HEK293 (cell line): ENCODE data around the gene GSG1L2.

Experiments used
- CTCF ChIA-PET: fragments of 350-600 bp; formaldehyde crosslinking; extraction: SDS; loops from one replicate; lab custom pipeline; 2021; ENCODE audit warnings: antibody characterized with exemption; lab: Yijun Ruan, JAX
- POLR2A ChIA-PET: fragments of 300-600 bp; formaldehyde crosslinking; extraction: SDS; loops from one replicate; lab custom pipeline; 2020; ENCODE audit warnings: antibody characterized with exemption, inconsistent platforms; lab: Yijun Ruan, JAX
- H3K27ac ChIP-seq: fragments of 200-500 bp; sonication (Bioruptor generic); 2 replicates; pipeline ENCODE4 v1.5.1; 2014; ENCODE audit warnings: low read depth, low read length, control low read depth, inconsistent platforms; ENCODE audit errors: extremely low read depth
- H3K36me3 ChIP-seq, 2 experiments: fragments of 200-500 bp in 1 of 2; sonication (Bioruptor generic) in 1 of 2; 1 replicate in 1 of 2; 2 replicates in 1 of 2; pipeline ENCODE4 v1.5.1; 2014 to 2017; ENCODE audit warnings: inconsistent platforms in 2 of 2, low read length in 2 of 2; ENCODE audit not compliant: control insufficient read depth in 2 of 2, insufficient read depth in 1 of 2
- H3K4me1 ChIP-seq: fragments of 200-500 bp; sonication (Bioruptor generic); 2 replicates; pipeline ENCODE4 v1.5.1; 2014; ENCODE audit warnings: mild to moderate bottlenecking, low read length, inconsistent platforms; ENCODE audit not compliant: control insufficient read depth, insufficient read depth
- H3K4me3 ChIP-seq: 2 replicates; pipeline ENCODE4 v1.5.1; 2011; ENCODE audit warnings: low read depth, mild to moderate bottlenecking, control low read depth, low read length, moderate library complexity
- H3K9me3 ChIP-seq: fragments of 200-500 bp; sonication (Bioruptor generic); 2 replicates; pipeline ENCODE4 v1.5.1; 2014; ENCODE audit warnings: low read depth, low read length, inconsistent platforms; ENCODE audit not compliant: control insufficient read depth, insufficient read depth
- ZBTB21 ChIP-seq: fragments of 450-650 bp; formaldehyde crosslinking; IDR thresholded peaks from 2 replicates; pipeline ENCODE4 v1.5.1; 2017; ENCODE audit warnings: missing biosample characterization, missing genetic modification characterization
- ZBTB7A ChIP-seq: fragments of 450-650 bp; formaldehyde crosslinking; IDR thresholded peaks from 2 replicates; pipeline ENCODE4 v1.5.1; 2016; ENCODE audit warnings: low read depth, missing biosample characterization, missing genetic modification characterization
- ZNF19 ChIP-seq: fragments of 450-650 bp; formaldehyde crosslinking; IDR thresholded peaks from 2 replicates; pipeline ENCODE4; 2016; ENCODE audit warnings: missing biosample characterization, missing genetic modification characterization, low read depth
- ZNF354C ChIP-seq: fragments of 450-650 bp; formaldehyde crosslinking; IDR thresholded peaks from 2 replicates; pipeline ENCODE4 v1.5.1; 2016; ENCODE audit warnings: missing biosample characterization, missing genetic modification characterization, low read depth, borderline replicate concordance
- ZNF510 ChIP-seq: fragments of 450-650 bp; formaldehyde crosslinking; IDR thresholded peaks from 2 replicates; pipeline ENCODE4 v1.5.1; 2018; ENCODE audit warnings: mild to moderate bottlenecking, missing genetic modification characterization, missing biosample characterization; ENCODE audit not compliant: insufficient replicate concordance
- ZNF549 ChIP-seq: fragments of 450-650 bp; IDR thresholded peaks from 2 replicates; pipeline ENCODE4 v1.5.1; 2018; ENCODE audit warnings: missing biosample characterization, missing genetic modification characterization, mild to moderate bottlenecking, inconsistent platforms, moderate library complexity
- ZNF791 ChIP-seq: fragments of 450-650 bp; formaldehyde crosslinking; IDR thresholded peaks from 2 replicates; pipeline ENCODE4 v1.5.1; 2016; ENCODE audit warnings: missing biosample characterization, missing genetic modification characterization
- TF ChIP-seq, protein P1 (sequence below): fragments of 450-650 bp; formaldehyde crosslinking; IDR thresholded peaks from 2 replicates; pipeline ENCODE4 v1.5.1; 2016; ENCODE audit warnings: missing biosample characterization, missing genetic modification characterization, borderline replicate concordance
- TF ChIP-seq, protein P2 (sequence below): fragments of 450-650 bp; formaldehyde crosslinking; IDR thresholded peaks from 2 replicates; pipeline ENCODE4 v1.5.1; 2016; ENCODE audit warnings: missing biosample characterization, missing genetic modification characterization
- TF ChIP-seq, protein P3 (sequence below): fragments of 450-650 bp; formaldehyde crosslinking; IDR thresholded peaks from 2 replicates; pipeline ENCODE4 v1.5.1; 2016; ENCODE audit warnings: missing biosample characterization, missing genetic modification characterization
- TF ChIP-seq, protein P4 (sequence below): sonication (generic); formaldehyde crosslinking; IDR thresholded peaks from 2 replicates; pipeline ENCODE4 v1.8.1; 2022; ENCODE audit warnings: mild to moderate bottlenecking, moderate library complexity, missing genetic modification reagents
- TF ChIP-seq, protein P5 (sequence below): fragments of 450-650 bp; formaldehyde crosslinking; IDR thresholded peaks from 2 replicates; pipeline ENCODE4 v1.5.1; 2016; ENCODE audit warnings: missing biosample characterization, missing genetic modification characterization
- TF ChIP-seq, protein P6 (sequence below): fragments of 450-650 bp; formaldehyde crosslinking; IDR thresholded peaks from 2 replicates; pipeline ENCODE4 v1.5.1; 2016; ENCODE audit warnings: missing biosample characterization, missing genetic modification characterization

Gene GSG1L2

DNA sequence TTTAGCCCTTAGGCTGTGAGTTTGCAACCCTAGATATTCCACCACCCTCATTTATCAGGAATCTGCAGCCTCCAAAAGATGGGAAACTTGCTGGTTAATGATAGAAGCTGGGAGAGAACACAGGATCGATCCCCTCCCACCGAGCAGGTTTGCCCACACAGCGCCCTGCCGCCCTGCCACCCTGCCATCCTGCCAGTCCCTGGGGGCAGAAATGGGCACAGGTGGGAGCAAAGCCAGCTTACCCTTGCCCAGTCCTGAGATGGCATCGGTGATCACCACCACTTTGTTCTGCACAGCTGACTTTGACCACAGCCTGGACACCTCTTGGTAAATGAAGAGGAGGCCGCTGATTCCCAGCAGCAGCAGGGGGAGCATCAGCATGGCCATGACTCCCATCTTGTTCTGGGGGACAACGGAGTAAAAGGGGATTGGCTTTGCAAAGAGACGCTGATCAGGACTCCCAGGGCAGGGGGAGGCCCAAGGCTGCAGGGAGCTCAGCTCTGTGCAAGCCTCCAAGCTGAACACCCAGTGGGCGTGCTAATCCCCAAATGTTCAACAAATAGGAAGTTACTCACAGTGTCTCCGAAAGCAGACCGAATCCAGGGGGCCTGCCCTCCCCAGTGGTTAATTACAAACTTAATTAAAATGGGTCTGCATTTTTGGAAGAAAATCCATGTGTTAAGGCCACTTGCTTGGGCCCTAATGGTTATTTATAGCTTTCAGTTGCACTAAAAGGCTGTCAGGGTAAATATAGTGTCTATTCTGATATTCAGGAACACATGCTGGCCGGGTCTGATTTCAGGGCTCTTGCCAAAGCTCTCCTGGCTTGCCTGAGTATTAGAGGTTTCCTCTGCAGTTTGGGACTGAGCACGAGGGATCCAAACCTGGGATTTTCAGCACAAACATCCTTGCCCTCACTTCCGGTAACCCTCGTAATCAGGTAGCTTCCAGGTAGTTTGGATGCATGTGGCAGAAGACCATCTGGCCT, 30.7 kb downstream of the GSG1L2 start, which contains the start of gene DHRS7C (continued):
- TF ChIP-seq, protein P1, sequence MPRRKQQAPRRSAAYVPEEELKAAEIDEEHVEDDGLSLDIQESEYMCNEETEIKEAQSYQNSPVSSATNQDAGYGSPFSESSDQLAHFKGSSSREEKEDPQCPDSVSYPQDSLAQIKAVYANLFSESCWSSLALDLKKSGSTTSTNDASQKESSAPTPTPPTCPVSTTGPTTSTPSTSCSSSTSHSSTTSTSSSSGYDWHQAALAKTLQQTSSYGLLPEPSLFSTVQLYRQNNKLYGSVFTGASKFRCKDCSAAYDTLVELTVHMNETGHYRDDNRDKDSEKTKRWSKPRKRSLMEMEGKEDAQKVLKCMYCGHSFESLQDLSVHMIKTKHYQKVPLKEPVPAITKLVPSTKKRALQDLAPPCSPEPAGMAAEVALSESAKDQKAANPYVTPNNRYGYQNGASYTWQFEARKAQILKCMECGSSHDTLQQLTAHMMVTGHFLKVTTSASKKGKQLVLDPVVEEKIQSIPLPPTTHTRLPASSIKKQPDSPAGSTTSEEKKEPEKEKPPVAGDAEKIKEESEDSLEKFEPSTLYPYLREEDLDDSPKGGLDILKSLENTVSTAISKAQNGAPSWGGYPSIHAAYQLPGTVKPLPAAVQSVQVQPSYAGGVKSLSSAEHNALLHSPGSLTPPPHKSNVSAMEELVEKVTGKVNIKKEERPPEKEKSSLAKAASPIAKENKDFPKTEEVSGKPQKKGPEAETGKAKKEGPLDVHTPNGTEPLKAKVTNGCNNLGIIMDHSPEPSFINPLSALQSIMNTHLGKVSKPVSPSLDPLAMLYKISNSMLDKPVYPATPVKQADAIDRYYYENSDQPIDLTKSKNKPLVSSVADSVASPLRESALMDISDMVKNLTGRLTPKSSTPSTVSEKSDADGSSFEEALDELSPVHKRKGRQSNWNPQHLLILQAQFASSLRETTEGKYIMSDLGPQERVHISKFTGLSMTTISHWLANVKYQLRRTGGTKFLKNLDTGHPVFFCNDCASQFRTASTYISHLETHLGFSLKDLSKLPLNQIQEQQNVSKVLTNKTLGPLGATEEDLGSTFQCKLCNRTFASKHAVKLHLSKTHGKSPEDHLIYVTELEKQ (tag by site-specific recombination), result no peak
- TF ChIP-seq ZNF19 (tag by site-specific recombination) (no peak), ZNF549 (tag by site-specific recombination) (no peak), ZNF354C (tag by site-specific recombination) (no peak)

DNA sequence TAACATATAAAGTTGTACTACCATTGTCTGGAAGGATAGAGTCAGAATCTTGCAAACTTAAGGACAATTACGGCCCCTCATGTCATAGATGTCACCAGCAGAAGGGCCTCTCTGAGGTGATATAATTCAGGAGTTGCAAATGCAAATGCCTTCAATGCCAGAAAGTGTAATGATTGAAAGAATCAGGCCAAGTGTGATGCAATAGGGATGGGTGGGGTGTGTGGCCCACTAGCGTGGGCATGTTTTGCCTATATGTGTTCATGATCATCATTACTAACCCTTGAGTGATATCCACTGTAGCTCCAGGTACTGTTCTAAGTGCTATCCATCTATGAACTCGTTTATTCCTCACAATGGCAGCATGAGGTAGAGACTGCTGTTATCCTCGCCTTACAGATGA, 31.6 kb downstream of the GSG1L2 start:
- CTCF ChIA-PET, result interaction anchor here (1.0 to 2.0 kb wide), 2 partner anchors 12 to 22 kb away, joined by 3 to 5 read pairs; no protein-coding TSS in a partner anchor
- Histone ChIP-seq H3K27ac (no peak overlapping the region), H3K36me3 (no peaks in the 10 kb centered on the region)
- TF ChIP-seq, protein P2, sequence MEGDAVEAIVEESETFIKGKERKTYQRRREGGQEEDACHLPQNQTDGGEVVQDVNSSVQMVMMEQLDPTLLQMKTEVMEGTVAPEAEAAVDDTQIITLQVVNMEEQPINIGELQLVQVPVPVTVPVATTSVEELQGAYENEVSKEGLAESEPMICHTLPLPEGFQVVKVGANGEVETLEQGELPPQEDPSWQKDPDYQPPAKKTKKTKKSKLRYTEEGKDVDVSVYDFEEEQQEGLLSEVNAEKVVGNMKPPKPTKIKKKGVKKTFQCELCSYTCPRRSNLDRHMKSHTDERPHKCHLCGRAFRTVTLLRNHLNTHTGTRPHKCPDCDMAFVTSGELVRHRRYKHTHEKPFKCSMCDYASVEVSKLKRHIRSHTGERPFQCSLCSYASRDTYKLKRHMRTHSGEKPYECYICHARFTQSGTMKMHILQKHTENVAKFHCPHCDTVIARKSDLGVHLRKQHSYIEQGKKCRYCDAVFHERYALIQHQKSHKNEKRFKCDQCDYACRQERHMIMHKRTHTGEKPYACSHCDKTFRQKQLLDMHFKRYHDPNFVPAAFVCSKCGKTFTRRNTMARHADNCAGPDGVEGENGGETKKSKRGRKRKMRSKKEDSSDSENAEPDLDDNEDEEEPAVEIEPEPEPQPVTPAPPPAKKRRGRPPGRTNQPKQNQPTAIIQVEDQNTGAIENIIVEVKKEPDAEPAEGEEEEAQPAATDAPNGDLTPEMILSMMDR, result no peak
- TF ChIP-seq, protein P3, sequence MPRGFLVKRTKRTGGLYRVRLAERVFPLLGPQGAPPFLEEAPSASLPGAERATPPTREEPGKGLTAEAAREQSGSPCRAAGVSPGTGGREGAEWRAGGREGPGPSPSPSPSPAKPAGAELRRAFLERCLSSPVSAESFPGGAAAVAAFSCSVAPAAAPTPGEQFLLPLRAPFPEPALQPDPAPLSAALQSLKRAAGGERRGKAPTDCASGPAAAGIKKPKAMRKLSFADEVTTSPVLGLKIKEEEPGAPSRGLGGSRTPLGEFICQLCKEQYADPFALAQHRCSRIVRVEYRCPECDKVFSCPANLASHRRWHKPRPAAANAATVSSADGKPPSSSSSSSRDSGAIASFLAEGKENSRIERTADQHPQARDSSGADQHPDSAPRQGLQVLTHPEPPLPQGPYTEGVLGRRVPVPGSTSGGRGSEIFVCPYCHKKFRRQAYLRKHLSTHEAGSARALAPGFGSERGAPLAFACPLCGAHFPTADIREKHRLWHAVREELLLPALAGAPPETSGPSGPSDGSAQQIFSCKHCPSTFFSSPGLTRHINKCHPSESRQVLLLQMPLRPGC (tag by site-specific recombination), result no peak
- TF ChIP-seq, protein P4, sequence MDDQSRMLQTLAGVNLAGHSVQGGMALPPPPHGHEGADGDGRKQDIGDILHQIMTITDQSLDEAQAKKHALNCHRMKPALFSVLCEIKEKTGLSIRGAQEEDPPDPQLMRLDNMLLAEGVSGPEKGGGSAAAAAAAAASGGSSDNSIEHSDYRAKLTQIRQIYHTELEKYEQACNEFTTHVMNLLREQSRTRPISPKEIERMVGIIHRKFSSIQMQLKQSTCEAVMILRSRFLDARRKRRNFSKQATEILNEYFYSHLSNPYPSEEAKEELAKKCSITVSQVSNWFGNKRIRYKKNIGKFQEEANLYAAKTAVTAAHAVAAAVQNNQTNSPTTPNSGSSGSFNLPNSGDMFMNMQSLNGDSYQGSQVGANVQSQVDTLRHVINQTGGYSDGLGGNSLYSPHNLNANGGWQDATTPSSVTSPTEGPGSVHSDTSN (CRISPR knock-in tag), result no peak
- TF ChIP-seq, protein P5, sequence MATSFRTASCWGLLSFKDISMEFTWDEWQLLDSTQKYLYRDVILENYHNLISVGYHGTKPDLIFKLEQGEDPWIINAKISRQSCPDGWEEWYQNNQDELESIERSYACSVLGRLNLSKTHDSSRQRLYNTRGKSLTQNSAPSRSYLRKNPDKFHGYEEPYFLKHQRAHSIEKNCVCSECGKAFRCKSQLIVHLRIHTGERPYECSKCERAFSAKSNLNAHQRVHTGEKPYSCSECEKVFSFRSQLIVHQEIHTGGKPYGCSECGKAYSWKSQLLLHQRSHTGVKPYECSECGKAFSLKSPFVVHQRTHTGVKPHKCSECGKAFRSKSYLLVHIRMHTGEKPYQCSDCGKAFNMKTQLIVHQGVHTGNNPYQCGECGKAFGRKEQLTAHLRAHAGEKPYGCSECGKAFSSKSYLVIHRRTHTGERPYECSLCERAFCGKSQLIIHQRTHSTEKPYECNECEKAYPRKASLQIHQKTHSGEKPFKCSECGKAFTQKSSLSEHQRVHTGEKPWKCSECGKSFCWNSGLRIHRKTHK (tag by site-specific recombination), result no peak
- TF ChIP-seq, protein P6, sequence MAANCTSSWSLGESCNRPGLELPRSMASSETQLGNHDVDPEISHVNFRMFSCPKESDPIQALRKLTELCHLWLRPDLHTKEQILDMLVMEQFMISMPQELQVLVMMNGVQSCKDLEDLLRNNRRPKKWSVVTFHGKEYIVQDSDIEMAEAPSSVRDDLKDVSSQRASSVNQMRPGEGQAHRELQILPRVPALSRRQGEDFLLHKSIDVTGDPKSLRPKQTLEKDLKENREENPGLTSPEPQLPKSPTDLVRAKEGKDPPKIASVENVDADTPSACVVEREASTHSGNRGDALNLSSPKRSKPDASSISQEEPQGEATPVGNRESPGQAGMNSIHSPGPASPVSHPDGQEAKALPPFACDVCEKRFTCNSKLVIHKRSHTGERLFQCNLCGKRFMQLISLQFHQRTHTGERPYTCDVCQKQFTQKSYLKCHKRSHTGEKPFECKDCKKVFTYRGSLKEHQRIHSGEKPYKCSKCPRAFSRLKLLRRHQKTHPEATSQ, result no peak
- no peak for TF ChIP-seq ZNF791 (tag by site-specific recombination)
- TF ChIP-seq ZNF19 (tag by site-specific recombination), result no peak
- no peak for TF ChIP-seq ZNF510 (tag by site-specific recombination)
- no peak for TF ChIP-seq ZBTB21
- no peak for TF ChIP-seq ZBTB7A (tag by site-specific recombination)
- TF ChIP-seq, all 188 proteins: peak for 0
- Histone ChIP-seq H3K4me3 (no peak overlapping the region), H3K9me3 (no peaks in the 10 kb centered on the region), H3K4me1 (no peaks in the 10 kb centered on the region)
- POLR2A ChIA-PET, result no interaction called here
